Measurements from ENCODE around the gene GABARAP. TPM values are rescaled to one million over a fixed set of nuclear protein-coding genes. Genes with fewer than 3 reads are reported as not detected.

Gene GABARAP
- total and polyA plus RNA-seq, 9 donors: 308 to 363 (median 326) TPM

DNA sequence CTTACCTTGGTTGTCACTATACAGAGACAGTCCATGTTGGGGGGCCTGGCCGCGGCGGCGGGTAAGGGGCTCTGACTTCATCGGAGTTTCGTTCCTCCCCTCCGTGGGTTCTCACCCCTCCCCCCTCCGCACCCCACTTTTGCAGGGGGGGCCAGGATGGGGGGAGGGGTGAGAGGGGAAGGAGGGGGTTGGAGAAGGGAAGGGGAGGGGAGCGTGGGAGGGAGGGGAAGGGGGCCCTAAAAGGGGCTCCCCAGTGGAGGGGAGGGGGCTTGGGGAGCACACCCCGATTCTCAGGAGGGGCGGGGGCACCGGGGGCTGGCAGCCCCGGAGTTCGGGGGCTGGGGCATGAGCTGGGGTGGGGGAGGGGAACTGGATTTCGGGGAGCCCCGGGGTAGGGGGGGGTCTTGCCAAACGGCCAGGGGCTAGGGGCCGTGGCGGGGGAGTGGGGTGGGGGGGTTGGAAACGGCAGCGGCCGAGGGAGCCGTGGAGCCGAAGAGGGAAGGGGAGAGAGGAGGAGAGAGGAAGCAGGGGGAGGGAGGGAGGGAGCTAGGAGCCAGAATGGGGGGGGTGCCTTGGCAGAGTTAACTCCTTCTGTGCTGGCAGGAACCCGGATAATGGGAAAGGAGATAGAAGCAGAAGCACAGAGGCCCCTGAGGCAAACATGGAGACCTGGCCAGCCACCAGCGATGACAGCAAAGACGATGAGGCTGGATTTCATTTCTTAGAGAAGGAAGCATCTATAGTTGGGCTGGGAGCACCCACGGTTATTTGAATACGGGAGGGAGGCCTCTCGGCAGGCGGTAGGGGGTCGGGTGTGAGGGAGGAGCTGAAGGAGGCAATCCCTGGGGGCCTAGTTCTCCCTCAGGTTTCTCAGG lies 24.9 kb downstream of the GABARAP start:
- WGBS (ENCODE audit: insufficient coverage): 1% methylated on average over 15 of the region's 32 CpGs
- H3K4me3 ChIP-seq (ENCODE audit: low read length): peak overlapping the region; percentile 49
- peaks cover 2% of the 10 kb centered on the region for H3K27me3 ChIP-seq (ENCODE audit: control insufficient read depth, insufficient read depth, low read length)
- H3K36me3 ChIP-seq (ENCODE audit: control insufficient read depth, insufficient read depth, low read length): peaks cover 16% of the 10 kb centered on the region
- H3K27ac ChIP-seq (ENCODE audit: low read length): peak overlapping the region; percentile 85
- H3K4me1 ChIP-seq (ENCODE audit: control insufficient read depth, insufficient read depth, low read length): peaks cover 79% of the 10 kb centered on the region
- H3K9me3 ChIP-seq (replicated peaks; ENCODE audit: control insufficient read depth, low read depth, low read length): no peaks in the 10 kb centered on the region
- peak; percentile 93 for DNase-seq

DNA sequence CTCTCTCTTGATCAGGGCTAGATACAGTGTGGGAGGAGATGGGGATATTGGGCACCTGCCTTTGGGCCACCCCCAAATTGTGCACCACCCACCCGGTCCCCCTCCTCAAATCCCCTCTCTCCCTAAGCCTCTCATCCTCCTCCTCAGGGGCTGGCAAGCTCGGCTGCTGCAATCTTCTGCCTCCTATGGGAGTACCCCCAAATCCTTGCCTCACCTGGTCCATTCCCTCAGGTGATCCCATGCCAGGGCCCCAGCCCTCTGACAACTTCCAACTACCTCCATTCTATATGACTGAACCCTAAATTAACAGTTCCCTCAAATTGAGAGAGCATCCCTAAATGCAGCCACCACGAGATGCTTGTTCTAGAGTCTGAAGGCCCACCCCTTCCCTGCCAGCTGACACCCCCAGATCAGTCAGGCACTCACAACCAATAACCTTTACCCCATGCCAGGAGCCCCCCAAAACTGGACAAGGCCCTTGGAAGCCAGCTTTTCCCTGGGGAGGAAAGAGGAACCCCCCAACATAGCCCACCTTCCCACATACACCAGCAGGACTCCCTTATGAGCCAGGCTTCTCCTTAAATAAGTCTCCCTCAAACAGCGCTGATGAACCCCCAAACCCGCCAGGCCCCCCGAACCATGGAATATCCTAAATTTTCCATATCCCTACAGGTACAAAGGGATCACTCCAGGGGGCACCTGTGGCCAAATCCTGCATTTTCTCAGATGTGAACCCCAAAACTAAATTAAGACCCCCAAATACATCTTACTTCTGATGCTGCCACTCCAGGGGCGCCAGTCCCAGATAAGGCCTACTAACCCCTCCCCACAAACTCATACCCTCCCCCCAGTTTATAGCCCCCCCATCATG lies 25.8 kb downstream of the GABARAP start:
- H3K27me3 ChIP-seq (ENCODE audit: control insufficient read depth, insufficient read depth, low read length): peaks cover 7% of the 10 kb centered on the region
- peak overlapping the region; percentile 49 for H3K4me3 ChIP-seq (ENCODE audit: low read length)
- H3K27ac ChIP-seq (ENCODE audit: low read length): peak overlapping the region; percentile 74
- no peaks in the 10 kb centered on the region for H3K9me3 ChIP-seq (replicated peaks; ENCODE audit: control insufficient read depth, low read depth, low read length)
- peaks cover 75% of the 10 kb centered on the region for H3K4me1 ChIP-seq (ENCODE audit: control insufficient read depth, insufficient read depth, low read length)
- 5% methylated on average over 7 of the region's 7 CpGs for WGBS (ENCODE audit: insufficient coverage)
- H3K36me3 ChIP-seq (ENCODE audit: control insufficient read depth, insufficient read depth, low read length): peaks cover 7% of the 10 kb centered on the region
- DNase-seq: peak; percentile 57

DNA sequence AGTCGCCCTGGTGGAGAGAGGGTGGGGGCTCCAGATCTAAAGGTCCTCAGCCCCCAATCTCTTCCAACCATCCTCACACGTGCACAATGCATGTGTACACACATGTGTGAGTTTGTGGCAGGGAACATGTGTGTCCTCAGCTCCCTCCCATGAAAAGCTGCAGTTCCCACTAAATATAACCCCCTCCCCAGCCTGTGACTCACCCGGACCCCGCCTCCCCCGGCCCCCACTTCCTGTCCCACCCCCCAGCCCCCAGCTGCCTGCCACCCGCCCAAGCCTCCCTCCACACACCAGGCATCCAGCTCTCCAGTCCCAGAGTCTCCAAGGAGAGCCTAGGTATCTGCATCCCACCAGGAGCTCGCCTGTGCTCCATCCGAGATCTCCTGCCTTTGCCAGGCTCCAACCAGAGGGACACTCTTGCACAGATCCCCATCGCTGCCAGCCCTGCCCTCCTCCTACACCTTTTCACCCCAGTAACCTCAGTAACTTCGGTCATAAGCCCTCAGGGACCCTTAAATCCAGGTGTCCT lies 26.5 kb downstream of the GABARAP start:
- 9% methylated on average over 4 of the region's 10 CpGs for WGBS (ENCODE audit: insufficient coverage)
- H3K9me3 ChIP-seq (replicated peaks; ENCODE audit: control insufficient read depth, low read depth, low read length): no peaks in the 10 kb centered on the region
- H3K27ac ChIP-seq (ENCODE audit: low read length): peak overlapping the region; percentile 96
- peaks cover 7% of the 10 kb centered on the region for H3K27me3 ChIP-seq (ENCODE audit: control insufficient read depth, insufficient read depth, low read length)
- peak; percentile 57 for DNase-seq
- no peaks in the 10 kb centered on the region for H3K36me3 ChIP-seq (ENCODE audit: control insufficient read depth, insufficient read depth, low read length)
- H3K4me3 ChIP-seq (ENCODE audit: low read length): peak overlapping the region; percentile 49
- peaks cover 68% of the 10 kb centered on the region for H3K4me1 ChIP-seq (ENCODE audit: control insufficient read depth, insufficient read depth, low read length)

DNA sequence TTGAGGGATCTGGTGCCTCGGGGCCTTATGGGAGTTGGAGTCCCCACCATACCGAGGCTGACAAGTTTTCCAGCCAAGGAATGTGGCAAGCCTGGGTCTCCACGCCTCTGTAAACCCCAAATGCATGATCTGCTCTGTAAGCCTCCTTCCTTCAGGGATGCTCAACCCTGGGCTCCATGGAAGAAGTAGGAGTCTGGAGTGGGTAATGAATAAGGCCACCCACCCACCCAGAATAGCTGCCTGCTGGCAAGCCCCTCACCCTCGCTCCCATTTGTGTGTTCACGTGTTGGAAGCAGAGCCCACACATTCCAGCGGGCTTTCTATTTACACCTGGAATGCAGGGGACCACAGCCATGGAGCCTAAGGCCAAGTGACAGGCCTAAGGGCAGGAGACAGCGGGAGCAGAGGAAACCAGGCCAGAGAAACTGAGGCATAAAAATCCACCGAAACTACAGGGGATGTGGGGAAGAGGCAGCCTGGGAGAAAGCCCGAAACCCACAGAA lies 27.1 kb downstream of the GABARAP start:
- H3K4me1 ChIP-seq (ENCODE audit: control insufficient read depth, insufficient read depth, low read length): peaks cover 62% of the 10 kb centered on the region
- peaks cover 7% of the 10 kb centered on the region for H3K27me3 ChIP-seq (ENCODE audit: control insufficient read depth, insufficient read depth, low read length)
- no peaks in the 10 kb centered on the region for H3K36me3 ChIP-seq (ENCODE audit: control insufficient read depth, insufficient read depth, low read length)
- H3K27ac ChIP-seq (ENCODE audit: low read length): peak overlapping the region; percentile 96
- no peak for DNase-seq
- WGBS (ENCODE audit: insufficient coverage): 4% methylated on average over 4 of the region's 9 CpGs
- H3K9me3 ChIP-seq (replicated peaks; ENCODE audit: control insufficient read depth, low read depth, low read length): no peaks in the 10 kb centered on the region
- peak overlapping the region; percentile 62 for H3K4me3 ChIP-seq (ENCODE audit: low read length)

DNA sequence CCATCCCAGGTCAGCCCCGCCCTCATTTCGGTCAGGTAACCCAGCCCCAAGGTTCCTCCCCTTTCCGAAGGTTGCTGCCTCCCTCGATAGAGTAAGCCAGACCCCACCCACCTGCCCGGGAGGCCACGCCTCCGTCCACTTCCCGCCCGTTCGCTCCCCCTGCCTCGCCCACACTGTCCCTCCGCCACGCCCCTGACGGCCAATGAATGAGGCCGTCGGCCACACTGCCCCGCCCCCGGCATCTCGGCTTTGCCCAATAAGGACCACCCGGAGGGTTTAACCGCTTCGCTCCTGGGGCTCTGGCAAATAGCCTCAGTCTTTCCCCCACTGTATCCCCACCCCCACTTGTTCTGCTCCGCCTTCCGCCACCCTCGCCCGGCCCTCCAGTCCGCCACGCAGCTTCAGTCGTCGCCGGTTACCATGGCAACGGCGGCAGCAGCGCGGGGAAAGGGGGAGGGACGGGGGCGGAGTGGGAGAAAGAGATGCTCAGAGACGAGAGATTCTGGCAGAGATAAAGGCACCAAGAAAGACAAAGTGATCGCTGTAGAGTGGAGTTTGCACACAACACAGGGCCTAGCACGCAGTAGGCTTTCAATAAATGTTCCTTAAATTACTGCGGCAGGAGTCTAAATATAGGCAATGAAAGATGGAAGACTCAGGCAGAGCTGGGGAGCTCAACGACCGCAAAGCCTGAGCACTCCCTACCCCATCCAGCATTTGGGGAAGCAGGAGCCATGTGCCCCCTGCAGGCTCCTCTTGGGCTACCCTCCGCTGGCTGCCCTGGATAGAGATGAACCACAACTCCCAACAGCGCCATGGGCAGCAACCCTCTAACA lies 27.7 kb downstream of the GABARAP start:
- peaks cover 61% of the 10 kb centered on the region for H3K4me1 ChIP-seq (ENCODE audit: control insufficient read depth, insufficient read depth, low read length)
- peak; percentile 99 for DNase-seq
- H3K4me3 ChIP-seq (ENCODE audit: low read length): peak overlapping the region; percentile 62
- WGBS (ENCODE audit: insufficient coverage): under 1% methylated on average over 37 of the region's 45 CpGs
- H3K27me3 ChIP-seq (ENCODE audit: control insufficient read depth, insufficient read depth, low read length): peaks cover 7% of the 10 kb centered on the region
- no peaks in the 10 kb centered on the region for H3K9me3 ChIP-seq (replicated peaks; ENCODE audit: control insufficient read depth, low read depth, low read length)
- peak overlapping the region; percentile 96 for H3K27ac ChIP-seq (ENCODE audit: low read length)
- H3K36me3 ChIP-seq (ENCODE audit: control insufficient read depth, insufficient read depth, low read length): no peaks in the 10 kb centered on the region

DNA sequence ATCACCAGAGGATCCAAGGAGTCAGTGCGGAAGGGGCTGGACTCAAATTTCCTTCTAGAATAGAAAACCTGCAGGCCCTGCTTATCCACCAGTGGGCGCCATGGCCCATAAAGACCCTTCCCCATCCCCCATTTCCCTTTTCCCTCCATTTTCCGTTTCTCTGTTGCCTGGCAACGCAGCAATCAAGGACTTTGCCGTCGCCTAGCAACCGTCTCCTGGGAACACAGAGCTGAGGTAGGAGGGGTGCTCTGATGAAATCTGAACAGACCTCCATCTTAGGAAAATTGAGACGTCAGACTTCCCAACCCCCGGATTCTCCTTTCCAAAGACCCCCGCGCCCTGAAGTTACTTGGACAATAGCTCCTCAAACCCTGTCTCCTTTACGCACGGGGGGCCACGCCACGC lies 28.4 kb downstream of the GABARAP start:
- Histone ChIP-seq H3K27ac (ENCODE audit: low read length) (peak overlapping the region; percentile 96), H3K9me3 (replicated peaks; ENCODE audit: control insufficient read depth, low read depth, low read length) (no peaks in the 10 kb centered on the region), H3K4me1 (ENCODE audit: control insufficient read depth, insufficient read depth, low read length) (peaks cover 55% of the 10 kb centered on the region), H3K27me3 (ENCODE audit: control insufficient read depth, insufficient read depth, low read length) (peaks cover 7% of the 10 kb centered on the region), H3K4me3 (ENCODE audit: low read length) (peak overlapping the region; percentile 62), H3K36me3 (ENCODE audit: control insufficient read depth, insufficient read depth, low read length) (no peaks in the 10 kb centered on the region)
- 2% methylated on average over 9 of the region's 15 CpGs for WGBS (ENCODE audit: insufficient coverage)
- peak; percentile 96 for DNase-seq

DNA sequence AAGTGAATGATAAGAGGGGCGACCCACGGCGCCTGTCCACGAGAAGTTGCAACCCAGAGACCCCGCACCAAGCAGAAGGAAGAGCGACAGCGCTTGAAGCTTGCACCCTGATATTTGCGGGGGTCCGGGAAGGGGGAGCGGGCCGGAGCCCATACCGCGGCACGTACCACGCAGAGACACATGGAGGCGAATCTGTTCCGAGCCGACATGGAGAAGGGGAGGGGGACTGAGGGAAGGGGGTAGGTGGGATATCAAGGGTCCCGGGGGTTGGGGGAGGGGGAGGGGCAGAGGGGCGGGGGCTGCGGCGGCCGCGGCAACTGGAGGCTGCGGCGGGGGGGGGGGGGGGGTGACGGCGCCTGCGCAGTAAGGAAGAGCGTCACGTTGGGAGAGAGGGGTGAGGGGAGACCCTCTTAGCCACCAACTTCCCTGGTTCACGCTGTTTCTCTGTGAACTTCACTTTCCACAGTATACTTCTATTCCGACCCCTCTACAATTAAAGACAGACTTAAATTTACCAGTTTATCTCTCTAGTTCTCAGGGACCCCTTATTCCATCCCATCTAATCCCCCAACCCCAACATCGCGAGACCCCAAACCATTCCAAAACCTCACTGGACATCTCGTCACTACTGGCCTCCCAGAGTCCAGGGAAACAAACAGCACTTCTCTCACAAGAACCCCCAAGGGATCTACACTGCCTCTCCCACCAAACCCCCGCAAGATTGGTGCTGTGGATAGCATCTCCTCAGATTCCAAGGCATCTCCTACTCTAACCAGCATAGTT lies 30.6 kb downstream of the GABARAP start:
- 13% methylated on average over 12 of the region's 37 CpGs for WGBS (ENCODE audit: insufficient coverage)
- Histone ChIP-seq H3K9me3 (replicated peaks; ENCODE audit: control insufficient read depth, low read depth, low read length) (no peaks in the 10 kb centered on the region), H3K4me3 (ENCODE audit: low read length) (no peak overlapping the region), H3K27ac (ENCODE audit: low read length) (no peak overlapping the region), H3K36me3 (ENCODE audit: control insufficient read depth, insufficient read depth, low read length) (no peaks in the 10 kb centered on the region), H3K27me3 (ENCODE audit: control insufficient read depth, insufficient read depth, low read length) (peaks cover 7% of the 10 kb centered on the region), H3K4me1 (ENCODE audit: control insufficient read depth, insufficient read depth, low read length) (peaks cover 58% of the 10 kb centered on the region)
- DNase-seq: no peak

DNA sequence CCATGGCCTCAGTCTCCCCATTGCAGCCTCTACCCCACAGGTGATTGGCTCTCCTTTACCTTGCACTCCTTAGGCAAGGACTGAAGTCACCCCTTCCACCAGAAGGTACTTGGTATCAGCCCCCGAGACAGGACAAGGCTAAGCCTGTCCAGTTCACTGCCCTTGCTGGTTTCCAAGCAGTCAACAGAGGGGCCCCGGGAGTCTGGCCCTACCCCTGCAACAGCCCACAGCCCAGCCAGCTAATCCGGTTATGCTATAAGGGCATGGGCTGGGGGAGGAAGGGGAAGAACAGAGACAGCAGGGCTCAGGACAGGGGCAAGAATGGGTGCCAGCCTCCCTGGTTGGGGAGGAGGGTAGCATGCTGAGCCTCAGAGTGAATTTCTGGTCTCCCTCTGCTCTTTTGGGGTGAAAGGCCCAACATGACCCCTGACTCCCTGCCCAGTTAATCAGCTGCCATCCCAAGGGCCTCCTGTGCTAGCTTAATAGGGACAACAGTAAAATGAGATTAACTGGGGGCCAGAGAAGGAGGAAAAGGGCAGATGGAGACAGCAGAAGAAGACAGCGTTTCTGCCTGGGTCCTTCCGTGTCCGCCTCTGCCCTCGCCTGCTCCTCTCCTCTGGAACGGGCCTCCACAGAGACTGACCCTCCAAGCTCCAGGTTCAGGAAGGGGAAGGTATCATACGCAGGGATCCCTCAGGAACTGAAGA lies 33.3 kb downstream of the GABARAP start:
- no peak for DNase-seq
- WGBS (ENCODE audit: insufficient coverage): 64% methylated on average over 6 of the region's 9 CpGs
- Histone ChIP-seq H3K27me3 (ENCODE audit: control insufficient read depth, insufficient read depth, low read length) (peaks cover 7% of the 10 kb centered on the region), H3K9me3 (replicated peaks; ENCODE audit: control insufficient read depth, low read depth, low read length) (no peaks in the 10 kb centered on the region), H3K27ac (ENCODE audit: low read length) (no peak overlapping the region), H3K36me3 (ENCODE audit: control insufficient read depth, insufficient read depth, low read length) (no peaks in the 10 kb centered on the region), H3K4me3 (ENCODE audit: low read length) (no peak overlapping the region), H3K4me1 (ENCODE audit: control insufficient read depth, insufficient read depth, low read length) (peaks cover 53% of the 10 kb centered on the region)

Measured in muscle of leg (tissue), 11 donors.